ENCODE results near the gene FBXO38. TPM values are rescaled to one million over a fixed set of nuclear protein-coding genes. Genes with fewer than 3 reads are reported as not detected.

FBXO38 gene
- total RNA-seq, 2 donors from 2014 or later: 38.2 to 45.1 TPM

GRCh38 chr5:148471379-148471778 lies 87.6 kb downstream of the FBXO38 start:
- intact Hi-C loops (cut with DNase I): no loop called here
- no peak overlapping the region for H3K27ac ChIP-seq
- H3K27me3 ChIP-seq: no peaks in the 10 kb centered on the region
- no peak overlapping the region for H3K9ac ChIP-seq (ENCODE audit: low read depth in 2 of 2, low read length in 2 of 2)
- DNase-seq: no peak
- no peaks in the 10 kb centered on the region for H3K4me1 ChIP-seq
- H3K9me3 ChIP-seq: no peaks in the 10 kb centered on the region
- H3K4me3 ChIP-seq: no peak overlapping the region
- no peak for TF ChIP-seq CTCF (IDR thresholded peaks at IDR 0.05)
- no peaks in the 10 kb centered on the region for H3K36me3 ChIP-seq

GRCh38 chr5:148474025-148474511 lies 90.3 kb downstream of the FBXO38 start:
- no peak overlapping the region for H3K4me3 ChIP-seq
- DNase-seq: no peak
- no peak overlapping the region for H3K27ac ChIP-seq
- TF ChIP-seq CTCF (IDR thresholded peaks at IDR 0.05): no peak
- H3K9ac ChIP-seq (ENCODE audit: low read depth in 2 of 2, low read length in 2 of 2): no peak overlapping the region
- no peaks in the 10 kb centered on the region for H3K4me1 ChIP-seq
- intact Hi-C loops (cut with DNase I): no loop called here
- no peaks in the 10 kb centered on the region for H3K27me3 ChIP-seq
- no peaks in the 10 kb centered on the region for H3K9me3 ChIP-seq
- no peaks in the 10 kb centered on the region for H3K36me3 ChIP-seq

- Histone ChIP-seq H3K36me3 (no peaks in the 10 kb centered on the region), H3K9ac (ENCODE audit: low read depth in 2 of 2, low read length in 2 of 2) (no peak overlapping the region), H3K4me1 (no peaks in the 10 kb centered on the region), H3K9me3 (no peaks in the 10 kb centered on the region), H3K27ac (no peak overlapping the region), H3K27me3 (no peaks in the 10 kb centered on the region), H3K4me3 (no peak overlapping the region)
- no peak for DNase-seq
- no peak for TF ChIP-seq CTCF (IDR thresholded peaks at IDR 0.05)
- intact Hi-C loops (cut with DNase I): no loop called here
Measured at GRCh38 chr5:148476302-148476701, 92.5 kb downstream of the FBXO38 start.

- Histone ChIP-seq H3K9ac (ENCODE audit: low read depth in 2 of 2, low read length in 2 of 2) (no peak overlapping the region), H3K9me3 (no peaks in the 10 kb centered on the region), H3K4me1 (no peaks in the 10 kb centered on the region), H3K27me3 (no peaks in the 10 kb centered on the region), H3K36me3 (no peaks in the 10 kb centered on the region), H3K27ac (no peak overlapping the region), H3K4me3 (no peak overlapping the region)
- TF ChIP-seq CTCF (IDR thresholded peaks at IDR 0.05): no peak
- DNase-seq: no peak
- intact Hi-C loops (cut with DNase I): no loop called here
Measured at GRCh38 chr5:148477429-148477828, 93.7 kb downstream of the FBXO38 start.

GRCh38 chr5:148482196-148482595 lies 98.4 kb downstream of the FBXO38 start:
- H3K9me3 ChIP-seq: no peaks in the 10 kb centered on the region
- no peak for DNase-seq
- H3K9ac ChIP-seq (ENCODE audit: low read depth in 2 of 2, low read length in 2 of 2): no peak overlapping the region
- no peak overlapping the region for H3K4me3 ChIP-seq
- no peaks in the 10 kb centered on the region for H3K36me3 ChIP-seq
- no peak for TF ChIP-seq CTCF (IDR thresholded peaks at IDR 0.05)
- intact Hi-C loops (cut with DNase I): no loop called here
- H3K27me3 ChIP-seq: no peaks in the 10 kb centered on the region
- no peak overlapping the region for H3K27ac ChIP-seq
- no peaks in the 10 kb centered on the region for H3K4me1 ChIP-seq

Data from colonic mucosa (tissue), 4 donors.